Endothelial cell of umbilical vein (primary cell): ENCODE measurements around the gene BUB1. TPM values are rescaled to one million over a fixed set of nuclear protein-coding genes. Genes with fewer than 3 reads are reported as not detected.

Experiments
- BruUV-seq: library from RNA; stranded (reverse); fragments of 400-500 nt; replicated peaks from 2 replicates; lab custom pipeline; 2021; lab: Mats Ljungman, UMichigan
- CTCF ChIA-PET: fragments of 300-600, 350-600 bp; sonication (Branson Sonifier 250); formaldehyde crosslinking; loops from one replicate; lab custom pipeline; 2021; ENCODE audit warnings: antibody characterized with exemption, inconsistent platforms; lab: Charles Lee
- POLR2A ChIA-PET: fragments of 300-600, 350-600 bp; sonication (Branson Sonifier 250); formaldehyde crosslinking; loops from one replicate; lab custom pipeline; 2021; ENCODE audit warnings: antibody characterized with exemption, inconsistent platforms; lab: Charles Lee
- DNase-seq: peaks from one replicate; pipeline ENCODE4 v3.0.0-alpha.2; 2011; ENCODE audit warnings: low read depth, low spot score
- FAIRE-seq: peaks from 2 replicates; lab custom pipeline; 2011; peaks lifted over from hg19 to GRCh38; lab: Jason Lieb, UNC
- H2AFZ ChIP-seq: 2 replicates; pipeline ENCODE4 v1.6.0; 2012; ENCODE audit warnings: low read depth, low read length, control low read depth, inconsistent platforms
- H3K27ac ChIP-seq: 2 replicates; pipeline ENCODE4 v1.5.1; 2011; ENCODE audit warnings: low read depth, mild to moderate bottlenecking, control low read depth, low read length, moderate library complexity; ENCODE audit not compliant: insufficient read depth
- H3K27me3 ChIP-seq, 2 experiments: 2 replicates each; pipeline versions ENCODE4 v1.6.0 to v1.6.1; 2011; ENCODE audit warnings: low read length in 2 of 2, mixed read lengths in 1 of 2; ENCODE audit not compliant: control insufficient read depth in 2 of 2, insufficient read depth in 2 of 2
- H3K36me3 ChIP-seq, 2 experiments: 2 replicates in 1 of 2; 3 replicates in 1 of 2; pipeline ENCODE4 v1.5.1; 2011; ENCODE audit warnings: low read length in 2 of 2, mild to moderate bottlenecking in 1 of 2, moderate library complexity in 1 of 2; ENCODE audit not compliant: control insufficient read depth in 2 of 2, insufficient read depth in 2 of 2; ENCODE audit errors: extremely low read depth in 1 of 2
- H3K4me1 ChIP-seq: 3 replicates; pipeline ENCODE4 v1.5.1; 2011; ENCODE audit warnings: mild to moderate bottlenecking, low read length; ENCODE audit not compliant: control insufficient read depth, insufficient read depth; ENCODE audit errors: extremely low read depth
- H3K4me2 ChIP-seq: 2 replicates; pipeline ENCODE4 v1.6.1; 2011; ENCODE audit warnings: low read length, control low read depth, mixed read lengths; ENCODE audit not compliant: insufficient read depth
- H3K4me3 ChIP-seq, 3 experiments: fragments of 200-600 bp in 1 of 3; sonication (generic), shearing (Covaris generic) in 1 of 3; replicated peaks in 1 of 3; 2 replicates each; pipeline ENCODE4 v1.5.1; 2011 to 2016; ENCODE audit warnings: control low read depth in 3 of 3, low read length in 3 of 3, mild to moderate bottlenecking in 2 of 3, inconsistent platforms in 1 of 3, low read depth in 1 of 3, moderate library complexity in 1 of 3; ENCODE audit not compliant: insufficient read depth in 1 of 3
- H3K79me2 ChIP-seq: 2 replicates; pipeline ENCODE4 v1.6.0; 2012; ENCODE audit warnings: low read length, inconsistent platforms; ENCODE audit not compliant: control insufficient read depth, insufficient read depth
- H3K9ac ChIP-seq: replicated peaks from 2 replicates; pipeline ENCODE3; 2011; ENCODE audit warnings: low read length, control low read depth; ENCODE audit not compliant: insufficient read depth; ENCODE audit errors: extremely low read depth
- H3K9me1 ChIP-seq: replicated peaks from 3 replicates; pipeline ENCODE4 v1.6.0; 2011; ENCODE audit warnings: mild to moderate bottlenecking, low read length; ENCODE audit not compliant: control insufficient read depth, insufficient read depth; ENCODE audit errors: extremely low read depth
- H3K9me3 ChIP-seq: replicated peaks from 2 replicates; pipeline ENCODE4 v1.5.1; 2012; ENCODE audit warnings: low read length, inconsistent platforms; ENCODE audit not compliant: control insufficient read depth, insufficient read depth
- H4K20me1 ChIP-seq: replicated peaks from 2 replicates; pipeline ENCODE3; 2011; ENCODE audit warnings: mild to moderate bottlenecking, low read length; ENCODE audit not compliant: control insufficient read depth, insufficient read depth; ENCODE audit errors: extremely low read depth
- CTCF ChIP-seq, 2 donors: IDR thresholded peaks; 1 replicate in 1 of 2; 2 replicates in 1 of 2; pipeline ENCODE4 v1.5.1; 2011; ENCODE audit warnings: low read length in 2 of 2, mild to moderate bottlenecking in 2 of 2, moderate library complexity in 2 of 2, control low read depth in 1 of 2, inconsistent platforms in 1 of 2, low read depth in 1 of 2; ENCODE audit not compliant: insufficient read depth in 1 of 2; ENCODE audit errors: extremely low read depth in 1 of 2
- EZH2 ChIP-seq: IDR thresholded peaks from 2 replicates; pipeline ENCODE4 v1.6.1; 2012; ENCODE audit warnings: borderline replicate concordance, low read depth, mild to moderate bottlenecking, moderate library complexity, low read length, inconsistent platforms; ENCODE audit not compliant: severe bottlenecking
- FOS ChIP-seq: IDR thresholded peaks from 2 replicates; pipeline ENCODE4 v1.6.1; 2011; ENCODE audit warnings: mild to moderate bottlenecking, low read length, moderate library complexity, borderline replicate concordance; ENCODE audit not compliant: insufficient read depth
- GATA2 ChIP-seq: IDR thresholded peaks from 2 replicates; pipeline ENCODE4 v1.7.0; 2011; ENCODE audit warnings: low read depth, mild to moderate bottlenecking, moderate library complexity, mixed read lengths, low read length; ENCODE audit not compliant: insufficient read length, insufficient read depth
- JUN ChIP-seq: IDR thresholded peaks from 2 replicates; pipeline ENCODE4 v1.6.1; 2011; ENCODE audit warnings: borderline replicate concordance, low read depth; ENCODE audit not compliant: insufficient read length, insufficient read depth
- MYC ChIP-seq: IDR thresholded peaks from one replicate; pipeline ENCODE4 v1.6.1; 2011; ENCODE audit warnings: mild to moderate bottlenecking, low read depth, low read length
- POLR2A ChIP-seq: IDR thresholded peaks from 2 replicates; pipeline ENCODE4 v1.6.1; 2012; ENCODE audit warnings: low read depth, mild to moderate bottlenecking, control low read depth, low read length
- POLR2AphosphoS5 ChIP-seq: IDR thresholded peaks from 2 replicates; pipeline ENCODE4 v1.6.1; 2012; ENCODE audit warnings: low read depth, mild to moderate bottlenecking, control low read depth, low read length, moderate library complexity; ENCODE audit not compliant: insufficient read depth
- dilution Hi-C: fragments of 300-500 bp; cut with MboI; formaldehyde crosslinking; loops from one replicate; pipeline ENCODE4 v1.15.0; 2019; ENCODE audit warnings: low sequenced_read_pairs; ENCODE audit not compliant: extremely low pct_ligation_motif_present
- intact Hi-C: fragments of 100-400 bp; cut with micrococcal nuclease; formaldehyde crosslinking; loops from one replicate; pipeline ENCODE4 v1.10.0; 2022
- polyA plus RNA-seq, 4 experiments: library from polyadenylated mRNA; depleted of rRNA in 3 of 4; stranded (reverse) in 3 of 4; unstranded in 1 of 4; fragments of >200 nt; gene quantifications; 2 replicates each; pipeline versions ENCODE4 v1.2.1 to v1.2.3, GENCODE V29; 2011 to 2012; ENCODE audit warnings: missing spikeins in 1 of 4
- total RNA-seq: library from RNA; stranded (reverse); gene quantifications from 2 replicates; pipeline ENCODE4 v1.2.3, GENCODE V29; 2021
- TF ChIP-seq, protein P1 (sequence below): IDR thresholded peaks from 2 replicates; pipeline ENCODE4 v1.6.1; 2011; ENCODE audit not compliant: insufficient read depth, insufficient read length

BUB1 gene
- total and polyA plus RNA-seq, 2 donors (not counting 3 experiments of a cell fraction or from before 2014, with no cell fraction given): 16.1 to 66.4 TPM

- DNase-seq (no peak), FAIRE-seq (no peak)
- no peak for TF ChIP-seq FOS
- TF ChIP-seq GATA2: no peak
- no peak for TF ChIP-seq MYC
- TF ChIP-seq EZH2: no peak
- TF ChIP-seq, protein P1, sequence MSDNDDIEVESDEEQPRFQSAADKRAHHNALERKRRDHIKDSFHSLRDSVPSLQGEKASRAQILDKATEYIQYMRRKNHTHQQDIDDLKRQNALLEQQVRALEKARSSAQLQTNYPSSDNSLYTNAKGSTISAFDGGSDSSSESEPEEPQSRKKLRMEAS: no peak
- no peak for TF ChIP-seq JUN
- Histone ChIP-seq H3K79me2 (peaks cover 11% of the 10 kb centered on the region), H3K27me3 (no peaks in the 10 kb centered on the region), H3K4me3 (no peak overlapping the region), H3K9ac (no peak overlapping the region), H3K9me1 (no peaks in the 10 kb centered on the region), H3K36me3 (peaks cover 2 to 14% of the 10 kb centered on the region in 2 experiments), H4K20me1 (no peaks in the 10 kb centered on the region), H3K4me1 (no peaks in the 10 kb centered on the region), H3K4me2 (no peak overlapping the region), H2AFZ (no peak overlapping the region), H3K9me3 (no peaks in the 10 kb centered on the region), H3K27ac (no peak overlapping the region)
- ChIA-PET POLR2A (no interaction called here), CTCF (interaction anchor here (0.9 to 1.8 kb wide), 4 partner anchors 31 to 111 kb away, joined by 3 to 5 read pairs (median 4); partner anchors contain the start of gene BUB1)
- dilution Hi-C loops: no loop called here
- intact Hi-C loops: no loop called here
- no TSS peak for BruUV-seq
These were observed 33.5 kb downstream of the BUB1 start for GRCh38 chr2:110644357-110644756.

- no peaks in the 10 kb centered on the region for H3K9me1 ChIP-seq
These were observed 35.5 kb downstream of the BUB1 start for GRCh38 chr2:110642360-110642759.

More at GRCh38 chr2:110642360-110642759, 35.5 kb downstream of the BUB1 start:
- H3K27me3 ChIP-seq: no peaks in the 10 kb centered on the region
- H3K4me1 ChIP-seq: no peaks in the 10 kb centered on the region
- DNase-seq (no peak), FAIRE-seq (no peak)
- TF ChIP-seq FOS (no peak), POLR2A (no peak), JUN (no peak), MYC (no peak), POLR2AphosphoS5 (no peak), EZH2 (no peak), CTCF (IDR thresholded peaks at IDR 0.05; ENCODE audit: extremely low read depth in 1 of 2, insufficient read depth in 1 of 2, low read depth in 1 of 2, low read length in 2 of 2) (no peak), GATA2 (no peak)
- TF ChIP-seq, protein P1: no peak
- intact Hi-C loops: no loop called here
- H3K4me2 ChIP-seq: no peak overlapping the region
- POLR2A ChIA-PET: no interaction called here
- no TSS peak for BruUV-seq
- no peak overlapping the region for H2AFZ ChIP-seq
- no peaks in the 10 kb centered on the region for H4K20me1 ChIP-seq
- H3K4me3 ChIP-seq: no peak overlapping the region
- peaks cover 2 to 16% of the 10 kb centered on the region in 2 experiments for H3K36me3 ChIP-seq
- dilution Hi-C loops: no loop called here
- no peak overlapping the region for H3K9ac ChIP-seq
- H3K27ac ChIP-seq: no peak overlapping the region
- CTCF ChIA-PET: no interaction called here
- H3K9me3 ChIP-seq: no peaks in the 10 kb centered on the region
- peaks cover 7% of the 10 kb centered on the region for H3K79me2 ChIP-seq
